HG03045 (cell line): ENCODE measurements around the gene IMMP2L.

ENCODE experiments used
- ATAC-seq: cut with Tn5 transposase; IDR thresholded peaks from one replicate; pipeline ENCODE4 v1.9.1; 2021; ENCODE audit warnings: mild to moderate bottlenecking, moderate library complexity; ENCODE audit not compliant: unreplicated experiment

IMMP2L gene

GRCh38 chr7:111129435-111129834, 432.9 kb downstream of the IMMP2L start:
- no peak for ATAC-seq

GRCh38 chr7:111126987-111127386, 435.3 kb downstream of the IMMP2L start:
- no peak for ATAC-seq

GRCh38 chr7:111115966-111116365, 446.3 kb downstream of the IMMP2L start:
- ATAC-seq, result no peak

GRCh38 chr7:111113263-111114017, 448.9 kb downstream of the IMMP2L start:
- peak; percentile 79 for ATAC-seq

- ATAC-seq, result no peak
These were observed 449.9 kb downstream of the IMMP2L start for GRCh38 chr7:111112439-111112838.

GRCh38 chr7:111108496-111108895, 453.8 kb downstream of the IMMP2L start:
- no peak for ATAC-seq

GRCh38 chr7:111108000-111108399, 454.3 kb downstream of the IMMP2L start:
- no peak for ATAC-seq

GRCh38 chr7:111107579-111107978, 454.7 kb downstream of the IMMP2L start:
- no peak for ATAC-seq

GRCh38 chr7:111105269-111105668, 457.0 kb downstream of the IMMP2L start:
- no peak for ATAC-seq

- ATAC-seq, result no peak
These were observed 457.6 kb downstream of the IMMP2L start for GRCh38 chr7:111104710-111105109.

GRCh38 chr7:111103678-111104274, 458.5 kb downstream of the IMMP2L start:
- ATAC-seq, result peak; percentile 74

- ATAC-seq, result no peak
These were observed 459.2 kb downstream of the IMMP2L start for GRCh38 chr7:111103136-111103535.

- ATAC-seq, result no peak
These were observed 460.2 kb downstream of the IMMP2L start for GRCh38 chr7:111101856-111102646.

GRCh38 chr7:111098926-111099250, 463.4 kb downstream of the IMMP2L start:
- ATAC-seq, result no peak

- peak; percentile 74 for ATAC-seq
These were observed 464.0 kb downstream of the IMMP2L start for GRCh38 chr7:111098011-111098925.

GRCh38 chr7:111096997-111097396, 465.3 kb downstream of the IMMP2L start:
- ATAC-seq, result no peak

GRCh38 chr7:111094419-111094818, 467.9 kb downstream of the IMMP2L start:
- no peak for ATAC-seq

- no peak for ATAC-seq
These were observed 468.8 kb downstream of the IMMP2L start for GRCh38 chr7:111093496-111093895.

- ATAC-seq, result peak; percentile 56
These were observed 469.7 kb downstream of the IMMP2L start for GRCh38 chr7:111092406-111093236.
